GM19328 (cell line): ENCODE data around the gene MAP3K9.

Experiments
- ATAC-seq: cut with Tn5 transposase; IDR thresholded peaks from one replicate; pipeline ENCODE4 v1.9.1; 2021; ENCODE audit warnings: mild to moderate bottlenecking, moderate library complexity; ENCODE audit not compliant: unreplicated experiment

Gene MAP3K9

GRCh38 chr14:70821584-70822529 lies 12.5 kb upstream of the MAP3K9 start:
- ATAC-seq, result no peak

- no peak for ATAC-seq
These were observed 7.2 kb upstream of the MAP3K9 start for GRCh38 chr14:70816525-70816924.

DNA sequence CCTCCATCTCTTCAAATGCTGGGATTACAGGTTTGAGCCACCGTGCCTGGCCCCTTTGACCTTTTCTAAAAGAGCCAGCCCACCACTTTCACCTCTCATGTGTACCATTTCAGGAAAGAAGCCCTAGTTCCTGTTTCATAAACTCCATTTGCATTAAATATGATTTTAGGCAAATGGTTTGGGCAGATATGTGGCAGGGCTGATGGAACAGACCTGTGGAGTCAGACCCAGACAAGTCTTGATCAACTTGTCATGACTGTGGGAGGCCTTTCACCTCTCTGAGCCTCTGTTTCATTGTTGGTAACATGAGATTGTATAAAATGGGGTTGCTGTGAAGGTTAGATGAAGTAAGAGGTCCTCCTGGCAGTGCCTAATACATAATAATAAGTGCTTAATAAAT lies 5.2 kb upstream of the MAP3K9 start:
- no peak for ATAC-seq

DNA sequence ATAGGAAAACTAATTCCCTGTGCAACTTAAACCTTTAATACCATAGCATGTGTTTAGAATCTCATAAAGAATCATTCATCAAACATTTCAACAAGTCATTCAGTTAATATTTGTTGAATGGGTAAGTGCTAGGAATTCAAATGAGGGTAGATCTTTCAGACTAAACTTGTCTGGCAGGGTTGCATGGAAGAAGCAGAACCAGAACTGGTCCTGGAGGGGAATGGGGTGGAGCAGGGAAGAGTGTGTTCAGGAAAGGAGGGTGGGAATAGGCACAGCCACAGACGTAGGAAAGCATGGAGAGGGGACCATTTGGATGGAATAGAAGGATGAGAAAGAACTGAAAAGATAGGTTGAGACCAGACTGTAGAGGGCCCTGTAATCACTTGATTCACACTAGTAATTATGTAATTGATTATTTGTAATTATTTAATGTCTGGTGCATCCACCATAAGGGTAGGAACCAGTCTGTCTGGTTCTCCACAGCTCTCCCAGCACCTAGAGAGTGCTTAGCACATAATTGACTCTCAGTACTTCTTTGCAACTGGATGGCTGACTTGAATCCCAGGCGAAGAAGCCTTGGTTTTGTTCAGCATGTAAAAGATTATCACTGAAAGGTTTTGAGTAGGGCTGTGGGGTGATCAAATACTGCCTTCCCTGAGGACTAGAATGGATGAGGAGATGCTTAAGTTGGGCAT lies 3.0 kb upstream of the MAP3K9 start:
- ATAC-seq, result no peak

DNA sequence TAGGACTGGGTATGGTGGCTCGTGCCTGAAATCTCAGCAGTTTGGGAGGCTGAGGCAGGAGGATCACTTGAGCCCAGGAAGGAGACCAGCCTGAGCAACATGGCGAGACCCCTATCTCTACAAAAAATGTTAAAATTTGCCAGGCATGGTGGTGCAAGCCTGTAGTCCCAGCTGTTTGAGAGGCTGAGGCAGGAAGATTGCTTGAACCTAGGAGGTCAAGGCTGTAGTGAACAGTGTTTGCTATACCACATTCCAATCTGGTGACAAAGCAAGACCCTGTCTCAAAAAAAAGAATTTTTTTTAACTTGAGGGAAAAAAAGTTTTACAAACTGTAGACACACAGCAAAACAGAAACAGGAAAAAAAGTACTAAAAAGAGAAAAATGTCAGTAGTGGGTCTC lies 2.3 kb upstream of the MAP3K9 start:
- no peak for ATAC-seq

GRCh38 chr14:70811050-70811449 lies 1.7 kb upstream of the MAP3K9 start:
- ATAC-seq, result no peak

GRCh38 chr14:70810621-70811020 lies 1.3 kb upstream of the MAP3K9 start:
- ATAC-seq, result no peak

DNA sequence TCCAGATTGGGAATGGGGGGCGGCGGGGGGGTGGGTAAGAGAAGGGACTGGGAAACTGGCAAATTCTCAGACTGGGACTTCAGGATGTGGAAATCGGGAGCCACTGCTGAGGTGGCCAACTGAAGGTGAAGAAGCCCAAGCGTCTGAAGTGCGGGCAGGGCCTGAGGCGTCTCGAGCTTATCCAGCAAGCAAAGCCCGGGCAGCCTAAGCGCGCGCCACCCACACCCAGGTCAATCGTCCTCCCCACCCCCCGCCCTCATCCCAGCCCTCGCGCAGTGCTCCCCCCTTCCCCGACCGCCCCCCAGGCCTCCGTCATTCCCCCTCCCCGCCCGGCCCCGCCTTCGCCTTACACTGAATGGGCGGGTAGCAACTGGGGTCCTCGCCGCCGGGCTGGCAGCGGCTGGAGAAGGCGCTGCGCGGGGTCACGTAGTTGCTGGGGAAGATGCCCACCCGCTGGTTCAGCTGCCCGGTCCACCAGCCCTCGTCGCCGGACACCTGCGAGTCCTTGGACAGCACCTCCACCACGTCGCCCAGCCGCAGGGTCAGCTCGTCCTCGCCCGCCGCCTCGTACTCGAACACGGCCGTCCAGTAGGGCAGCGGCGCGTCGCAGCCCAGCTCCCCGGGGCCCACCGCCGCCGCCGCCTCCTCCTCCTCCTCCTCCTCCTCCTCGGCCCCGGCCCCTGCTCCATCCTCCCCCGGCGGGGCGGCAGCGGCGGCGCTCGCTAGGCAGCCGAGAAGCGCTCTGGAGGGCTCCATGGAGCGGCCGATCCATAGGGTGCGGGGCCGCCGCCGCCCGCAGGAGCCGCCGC lies 693 bp downstream of the MAP3K9 start:
- ATAC-seq, result peak; percentile 17

DNA sequence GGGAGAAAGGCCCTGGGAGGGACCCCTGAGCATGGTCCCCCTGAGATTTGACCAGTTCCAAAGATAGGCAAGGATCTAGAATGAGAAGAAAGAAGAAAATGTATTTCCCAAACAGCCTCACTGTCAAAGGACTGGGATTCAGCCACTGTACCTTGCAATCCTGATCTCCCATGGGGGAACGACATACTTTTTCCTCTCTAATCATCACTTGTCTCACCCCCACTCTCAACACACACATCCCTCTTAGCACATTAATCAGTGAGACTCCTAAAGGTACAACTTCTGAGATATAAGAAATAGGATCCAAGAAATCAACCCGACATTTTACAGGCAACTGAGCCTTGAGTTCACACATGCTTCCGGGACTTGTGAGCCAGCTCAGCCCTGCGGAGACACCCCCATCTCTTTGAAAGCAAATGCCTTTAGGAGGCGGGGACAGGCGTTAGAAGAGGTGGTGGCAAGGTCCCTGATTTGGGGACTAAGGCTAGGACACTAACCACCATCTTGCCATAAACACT lies 1.4 kb downstream of the MAP3K9 start:
- no peak for ATAC-seq

DNA sequence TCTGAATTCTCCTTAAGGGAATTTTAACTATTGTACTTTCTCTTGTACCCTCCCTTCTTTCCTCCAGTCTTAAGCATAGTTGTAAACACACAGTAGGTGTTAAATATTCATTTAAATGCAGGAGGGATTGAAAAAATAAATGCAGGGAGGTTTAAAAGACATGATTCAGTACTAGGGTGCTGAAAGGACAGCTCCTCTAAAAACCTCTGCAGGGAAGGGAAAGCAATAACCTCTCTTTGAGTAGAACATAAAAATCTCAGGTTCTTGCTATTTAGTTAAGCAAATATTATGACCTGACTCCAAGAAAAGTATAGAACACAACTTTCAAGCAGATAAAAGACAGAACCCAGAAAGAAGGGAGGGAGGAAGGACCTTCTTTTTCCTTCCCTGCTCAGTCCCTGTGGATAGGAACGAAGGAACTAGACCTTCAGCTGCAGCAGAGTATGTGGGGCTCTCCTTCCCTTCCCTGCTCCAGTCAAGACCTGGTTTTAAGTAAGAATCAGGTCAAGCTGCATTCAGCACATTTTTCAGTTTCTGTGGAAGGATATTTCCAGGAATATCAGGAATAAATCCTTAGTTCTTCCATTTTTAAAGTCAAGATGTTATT lies 4.7 kb downstream of the MAP3K9 start:
- ATAC-seq, result no peak

GRCh38 chr14:70803321-70804310 lies 5.7 kb downstream of the MAP3K9 start:
- ATAC-seq, result no peak

DNA sequence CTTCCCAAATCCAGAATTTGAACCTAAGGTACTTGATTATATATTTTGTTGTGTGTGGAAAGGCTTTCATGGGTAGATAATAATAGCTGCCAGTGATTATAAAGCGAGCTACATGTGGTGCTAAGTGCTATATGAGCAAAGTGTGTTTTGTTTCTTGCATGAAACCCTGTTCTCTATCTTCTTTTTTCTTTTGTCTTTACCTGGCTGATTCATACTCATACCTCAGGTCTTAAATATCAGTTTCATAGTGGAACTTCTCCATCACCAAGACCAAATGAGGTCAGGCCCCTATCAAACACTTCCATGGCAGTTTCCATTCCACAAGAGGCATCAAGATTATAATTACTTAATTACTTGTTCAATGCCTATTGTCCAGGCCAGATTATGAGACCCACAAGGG lies 6.9 kb downstream of the MAP3K9 start:
- ATAC-seq, result no peak

DNA sequence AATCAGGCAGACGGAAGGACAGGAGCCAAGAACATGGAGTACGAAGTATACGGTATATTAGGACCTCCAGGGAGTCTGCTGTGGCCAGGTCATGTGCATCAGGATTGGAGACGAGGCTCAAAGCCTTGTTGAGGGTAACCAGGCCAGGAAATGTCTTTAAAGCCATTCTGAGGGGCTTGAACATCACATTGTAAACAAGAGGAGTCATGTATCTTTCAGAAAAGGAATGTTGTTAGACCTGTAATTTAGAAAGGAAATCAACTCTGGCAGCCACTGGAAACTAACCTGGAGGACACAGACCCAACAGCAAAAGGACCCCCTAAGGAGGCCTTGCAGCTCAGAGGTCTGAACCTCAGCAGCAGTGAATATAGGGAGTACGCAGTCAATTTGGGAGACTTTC lies 7.5 kb downstream of the MAP3K9 start:
- ATAC-seq, result no peak

- no peak for ATAC-seq
These were observed 12.8 kb downstream of the MAP3K9 start for GRCh38 chr14:70796551-70796950.

DNA sequence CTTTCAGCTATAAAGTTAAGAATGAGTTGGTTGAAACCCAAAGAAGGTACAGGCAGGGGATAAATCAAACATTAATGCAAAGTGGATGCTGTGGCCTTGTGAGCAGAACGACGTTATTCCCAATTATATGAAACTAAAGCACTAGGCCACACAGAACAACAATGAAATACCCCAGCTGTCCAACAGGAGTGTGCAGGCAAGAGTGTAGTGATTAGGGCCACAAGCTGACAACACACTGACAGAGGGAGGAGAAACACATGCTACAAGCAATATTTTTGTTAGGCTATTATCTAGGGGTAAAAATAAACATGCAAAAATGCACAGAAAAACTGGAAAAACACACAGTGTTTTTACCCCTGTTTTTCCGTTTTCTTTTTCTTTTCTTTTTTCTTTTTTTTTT lies 15.0 kb downstream of the MAP3K9 start:
- no peak for ATAC-seq

DNA sequence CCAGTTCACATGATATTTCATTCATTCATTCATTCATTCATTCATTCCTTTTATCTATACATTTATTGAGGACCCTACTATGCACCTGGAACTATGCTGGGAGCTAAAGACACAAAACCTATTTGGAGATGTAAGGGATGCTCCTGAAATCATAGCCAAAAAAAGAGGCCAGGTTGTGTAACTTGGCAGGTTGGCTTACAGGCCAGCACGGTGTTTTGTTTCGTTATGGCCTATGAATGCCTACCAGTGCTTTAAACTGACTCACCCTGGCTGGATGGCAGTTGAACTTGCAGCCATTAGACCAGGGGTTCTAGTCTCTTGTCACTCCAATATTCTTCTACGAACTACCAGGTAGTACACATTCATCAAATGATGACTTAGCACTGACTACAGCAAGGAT lies 15.7 kb downstream of the MAP3K9 start:
- ATAC-seq, result no peak

DNA sequence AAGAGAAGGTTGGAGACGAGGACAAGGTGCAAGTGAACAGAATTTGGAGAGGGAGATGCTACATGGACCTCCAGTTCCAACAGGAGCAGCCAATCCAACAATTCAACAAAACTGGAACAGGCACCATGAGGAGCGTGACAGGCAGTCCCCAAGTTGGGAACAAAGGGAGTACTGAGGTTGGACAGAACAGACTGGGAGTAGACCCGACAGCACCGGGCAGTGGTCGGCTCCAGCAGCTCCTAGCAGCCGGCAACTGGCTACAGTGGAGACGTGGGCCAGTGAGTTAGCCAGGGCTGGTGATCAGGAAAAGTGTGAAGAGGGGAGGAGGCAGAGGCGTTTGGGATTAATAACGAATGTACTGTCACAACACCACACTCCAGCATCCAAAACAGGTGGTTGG lies 16.4 kb downstream of the MAP3K9 start:
- ATAC-seq, result no peak

DNA sequence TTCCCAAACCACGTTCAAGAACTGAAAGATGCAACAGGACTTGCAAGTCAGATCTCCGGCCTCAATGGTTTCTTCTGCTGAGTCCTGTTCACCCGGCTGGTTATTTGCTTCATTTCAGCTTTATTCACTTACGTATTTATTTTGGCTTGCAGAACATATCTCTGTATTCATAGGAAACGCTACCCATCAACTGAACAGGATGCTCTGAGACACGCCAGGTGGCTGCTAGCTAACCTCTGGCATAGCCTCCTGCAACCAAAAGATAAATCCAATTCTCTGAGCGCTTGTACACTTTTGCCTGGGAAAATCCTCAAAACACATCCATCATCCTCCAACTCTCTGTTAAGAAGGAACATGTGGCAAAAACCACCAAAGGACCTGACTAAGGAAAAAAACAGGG lies 17.3 kb downstream of the MAP3K9 start:
- ATAC-seq, result no peak

- no peak for ATAC-seq
These were observed 19.4 kb downstream of the MAP3K9 start for GRCh38 chr14:70789961-70790360.

DNA sequence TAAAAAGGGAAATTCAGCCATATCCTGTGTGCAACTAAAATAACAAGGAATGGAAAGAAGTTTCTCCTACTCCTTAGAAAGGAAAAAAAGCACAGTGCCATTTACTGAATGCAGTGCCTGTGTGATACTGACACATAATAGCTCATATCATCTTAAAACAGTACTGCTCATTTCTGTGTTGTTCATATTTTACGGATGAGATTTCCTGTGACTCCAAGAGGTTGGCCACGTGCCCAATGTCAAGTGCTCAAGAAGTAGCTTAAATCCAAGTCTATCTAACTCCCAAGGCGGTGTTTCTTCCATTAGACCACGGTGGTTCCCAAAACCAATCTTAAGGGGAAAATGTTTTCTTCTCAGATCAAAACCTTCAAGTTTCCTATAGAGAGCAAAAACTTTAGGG lies 20.0 kb downstream of the MAP3K9 start:
- no peak for ATAC-seq
